GM12878 (cell line): ENCODE results near the gene ZNF628. TPM values are rescaled to one million over a fixed set of nuclear protein-coding genes. Genes with fewer than 3 reads are reported as not detected.

Experiments
- ATAC-seq: fragments of 200-7000 bp; cut with Tn5 transposase; 3 replicates; pipeline ENCODE4 v1.9.1; 2020; ENCODE audit warnings: mild to moderate bottlenecking, moderate library complexity
- BruUV-seq: library from RNA; stranded (reverse); fragments of 400-500 nt; replicated peaks from 2 replicates; lab custom pipeline; 2021; lab: Mats Ljungman, UMichigan
- CTCF ChIA-PET: fragments of 300-600 bp; sonication (Branson Sonifier 250); formaldehyde crosslinking; extraction: SDS; loops from one replicate; lab custom pipeline; 2021; ENCODE audit warnings: inconsistent platforms; lab: Yijun Ruan, JAX
- POLR2A ChIA-PET: fragments of 350-600 bp; formaldehyde crosslinking; extraction: SDS; loops from one replicate; lab custom pipeline; 2021; ENCODE audit warnings: inconsistent platforms; lab: Charles Lee
- RAD21 ChIA-PET: fragments of 300-600 bp; sonication (Branson Sonifier 250); formaldehyde crosslinking; loops from one replicate; lab custom pipeline; 2023; ENCODE audit warnings: antibody characterized with exemption; ENCODE audit not compliant: unreplicated experiment; lab: Charles Lee
- SMC1A ChIA-PET: fragments of 300-600 bp; sonication (Branson Sonifier 250); formaldehyde crosslinking; loops from one replicate; lab custom pipeline; 2023; ENCODE audit not compliant: unreplicated experiment, uncharacterized antibody; lab: Charles Lee
- DNase-seq: peaks from one replicate; pipeline ENCODE4 v3.0.0-alpha.2; 2011; ENCODE audit warnings: low read depth, low spot score
- FAIRE-seq: peaks from 3 replicates; lab custom pipeline; 2011; peaks lifted over from hg19 to GRCh38; lab: Jason Lieb, UNC
- H2AFZ ChIP-seq: 2 replicates; pipeline ENCODE4 v1.6.0; 2011; ENCODE audit warnings: low read depth, low read length, control low read depth; ENCODE audit not compliant: control insufficient read depth
- H3K27ac ChIP-seq: 2 replicates; pipeline ENCODE4 v1.5.1; 2011; ENCODE audit warnings: control low read depth; ENCODE audit not compliant: control insufficient read depth, insufficient read depth
- H3K27me3 ChIP-seq, 2 experiments: replicated peaks in 1 of 2; 2 replicates each; pipeline versions ENCODE4 v1.6.0 to v1.6.1; 2011; ENCODE audit warnings: low read length in 1 of 2; ENCODE audit not compliant: control insufficient read depth in 2 of 2, insufficient read depth in 2 of 2
- H3K36me3 ChIP-seq, 2 experiments: 2 replicates each; pipeline ENCODE4 v1.5.1; 2011; ENCODE audit warnings: low read length in 1 of 2; ENCODE audit not compliant: control insufficient read depth in 2 of 2, insufficient read depth in 2 of 2
- H3K4me1 ChIP-seq: 2 replicates; pipeline ENCODE4 v1.6.1; 2011; ENCODE audit warnings: mild to moderate bottlenecking, low read length, moderate library complexity, mixed read lengths; ENCODE audit not compliant: control insufficient read depth, insufficient read depth
- H3K4me2 ChIP-seq: 2 replicates; pipeline ENCODE4 v1.6.0; 2011; ENCODE audit warnings: control low read depth; ENCODE audit not compliant: control insufficient read depth, insufficient read depth
- H3K4me3 ChIP-seq: fragments of 200-600 bp; sonication (generic); 2 replicates; pipeline ENCODE4 v1.5.1; 2016
- H3K79me2 ChIP-seq: 2 replicates; pipeline ENCODE4 v1.6.0; 2011; ENCODE audit warnings: low read length; ENCODE audit not compliant: control insufficient read depth, insufficient read depth
- H3K9ac ChIP-seq: 2 replicates; pipeline ENCODE4 v1.8.0; 2011; ENCODE audit warnings: low read length, control low read depth, mixed read lengths; ENCODE audit not compliant: control insufficient read depth, insufficient read depth
- H3K9me3 ChIP-seq: replicated peaks from 3 replicates; pipeline ENCODE4 v1.5.1; 2011; ENCODE audit warnings: mild to moderate bottlenecking, low read length; ENCODE audit not compliant: control insufficient read depth, insufficient read depth
- H4K20me1 ChIP-seq: 2 replicates; pipeline ENCODE4 v1.6.0; 2011; ENCODE audit not compliant: control insufficient read depth, insufficient read depth
- CHD2 ChIP-seq: IDR thresholded peaks from 2 replicates; pipeline ENCODE4 v1.6.1; 2011; ENCODE audit warnings: low read depth, low read length, improper control_type of control experiment, borderline replicate concordance
- DPF2 ChIP-seq: fragments of 450-650 bp; IDR thresholded peaks from 2 replicates; pipeline ENCODE4 v1.6.1; 2017; ENCODE audit warnings: mild to moderate bottlenecking
- HCFC1 ChIP-seq: fragments of 150-350 bp; IDR thresholded peaks from 2 replicates; pipeline ENCODE4 v1.6.1; 2014; ENCODE audit warnings: low read length
- MEF2B ChIP-seq: fragments of 450-650 bp; IDR thresholded peaks from 2 replicates; pipeline ENCODE4 v1.6.1; 2018; ENCODE audit warnings: mild to moderate bottlenecking, moderate library complexity; ENCODE audit not compliant: partially characterized antibody, poor library complexity, severe bottlenecking
- NR2C2 ChIP-seq: IDR thresholded peaks from 2 replicates; pipeline ENCODE4 v1.6.1; 2011; ENCODE audit warnings: borderline replicate concordance, low read depth; ENCODE audit not compliant: control insufficient read depth, insufficient read length
- SIN3A ChIP-seq: IDR thresholded peaks from 2 replicates; pipeline ENCODE4 v1.6.1; 2012; ENCODE audit warnings: low read depth, low read length, improper control_type of control experiment
- TCF7 ChIP-seq: IDR thresholded peaks from 2 replicates; pipeline ENCODE4 v1.6.1; 2014; ENCODE audit warnings: antibody characterized with exemption, borderline replicate concordance
- WGBS: methylation state at CpG from one replicate; pipeline ENCODE4 v1.1.6; 2016; ENCODE audit warnings: low lambda C conversion rate; ENCODE audit not compliant: insufficient replicate concordance, insufficient coverage; ENCODE audit errors: missing lambda C conversion rate; 5-methylcytosine and 5-hydroxymethylcytosine counted together
- in situ Hi-C: fragments of 300-500 bp; cut with MboI; formaldehyde crosslinking; loops from 9 replicates; pipeline ENCODE4 v1.14.3; 2018; ENCODE audit warnings: mixed read lengths
- intact Hi-C: fragments of 100-400 bp; cut with micrococcal nuclease; formaldehyde crosslinking; loops from one replicate; pipeline ENCODE4 v1.14.2; 2022; ENCODE audit not compliant: unreplicated experiment
- polyA plus RNA-seq, 11 experiments: library from polyadenylated mRNA; depleted of rRNA in 4 of 11; unstranded in 6 of 11; stranded (reverse) in 5 of 11; fragments of >200 nt; fragmentation: Nextera tagmentation in 4 of 11; fragmentation: Illumina TruSeq in 1 of 11; extraction: Ambion mirVana in 4 of 11; extraction: Trizol in 1 of 11; gene quantifications; 1 replicate in 1 of 11; 2 replicates in 10 of 11; pipeline versions ENCODE4 v1.2.1 to v1.2.3, GENCODE V29; 2011 to 2016; ENCODE audit warnings: inconsistent platforms in 2 of 11, missing spikeins in 2 of 11, low read depth in 1 of 11
- total RNA-seq, 4 experiments: library from RNA; depleted of rRNA in 3 of 4; stranded (reverse); fragments of >200 nt in 3 of 4; fragmentation: Illumina TruSeq in 1 of 4; extraction: Trizol in 1 of 4; gene quantifications; 2 replicates each; pipeline versions ENCODE4 v1.2.1 to v1.2.3, GENCODE V29; 2013 to 2021
- TF ChIP-seq, protein P1 (sequence below): fragments of 150-350 bp; IDR thresholded peaks from 2 replicates; pipeline ENCODE4 v1.6.1; 2014; ENCODE audit warnings: mild to moderate bottlenecking, low read depth, low read length

ZNF628 gene
- total and polyA plus RNA-seq, 10 of the 15 experiments (the other 5 are each of a cell fraction or from before 2014, with no cell fraction given), result 0.04 to 11.3 (median 1.6) TPM; not detected in 1

DNA sequence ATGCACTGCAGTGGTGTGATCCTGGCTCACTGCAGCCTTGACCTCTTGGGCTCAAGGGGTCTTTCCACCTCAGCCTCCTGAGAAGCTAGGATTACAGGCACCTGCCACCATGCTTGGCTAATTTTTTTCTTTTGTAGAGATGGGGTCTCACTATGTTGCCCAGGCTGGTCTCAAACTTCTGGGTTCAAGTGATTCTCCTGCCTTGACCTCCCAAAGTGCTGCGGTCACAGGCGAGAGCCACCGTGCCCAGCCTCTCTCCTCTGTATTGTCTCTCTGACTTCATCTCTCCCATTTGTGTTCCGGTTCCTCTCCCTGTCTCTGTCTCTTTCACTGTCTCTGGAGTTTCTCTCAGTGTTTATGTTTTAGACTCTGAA lies 10.2 kb upstream of the ZNF628 start:
- ChIA-PET SMC1A (interaction anchor here (1.6 to 2.3 kb wide), 3 partner anchors 11 to 165 kb away, joined by 6 to 19 read pairs (median 8); partner anchors contain the start of gene ZNF628), CTCF (interaction anchor here (0.6 to 4.8 kb wide), 8 partner anchors 10 to 684 kb away, joined by 3 to 88 read pairs (median 6); partner anchors contain the start of genes TMEM238 and ZNF628), POLR2A (interaction anchor here (2.6 kb wide), 1 partner anchor 10 kb away, joined by 8 read pairs; the partner anchor contains the start of gene ZNF628), RAD21 (interaction anchor here (1.6 to 2.8 kb wide), 3 partner anchors 10 to 166 kb away, joined by 13 to 34 read pairs (median 17); partner anchors contain the start of gene ZNF628)
- intact Hi-C loops (loop anchor here (5.0 kb wide), 1 partner anchor 166 kb away; no protein-coding TSS in a partner anchor), in situ Hi-C loops (no loop called here)
- H3K27me3 ChIP-seq, result no peaks in the 10 kb centered on the region
- H3K4me2 ChIP-seq, result no peak overlapping the region
- no TSS peak for BruUV-seq
- TF ChIP-seq TCF7 (no peak), HCFC1 (no peak), DPF2 (no peak), NR2C2 (no peak), CHD2 (no peak), SIN3A (no peak), MEF2B (no peak)
- TF ChIP-seq, protein P1, sequence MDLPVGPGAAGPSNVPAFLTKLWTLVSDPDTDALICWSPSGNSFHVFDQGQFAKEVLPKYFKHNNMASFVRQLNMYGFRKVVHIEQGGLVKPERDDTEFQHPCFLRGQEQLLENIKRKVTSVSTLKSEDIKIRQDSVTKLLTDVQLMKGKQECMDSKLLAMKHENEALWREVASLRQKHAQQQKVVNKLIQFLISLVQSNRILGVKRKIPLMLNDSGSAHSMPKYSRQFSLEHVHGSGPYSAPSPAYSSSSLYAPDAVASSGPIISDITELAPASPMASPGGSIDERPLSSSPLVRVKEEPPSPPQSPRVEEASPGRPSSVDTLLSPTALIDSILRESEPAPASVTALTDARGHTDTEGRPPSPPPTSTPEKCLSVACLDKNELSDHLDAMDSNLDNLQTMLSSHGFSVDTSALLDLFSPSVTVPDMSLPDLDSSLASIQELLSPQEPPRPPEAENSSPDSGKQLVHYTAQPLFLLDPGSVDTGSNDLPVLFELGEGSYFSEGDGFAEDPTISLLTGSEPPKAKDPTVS, result no peak
- H3K4me3 ChIP-seq, result no peak overlapping the region
- H3K36me3 ChIP-seq, result no peaks in the 10 kb centered on the region
- H3K4me1 ChIP-seq, result no peaks in the 10 kb centered on the region
- peaks cover 2% of the 10 kb centered on the region for H3K79me2 ChIP-seq
- H2AFZ ChIP-seq, result no peak overlapping the region
- no peak overlapping the region for H3K27ac ChIP-seq
- no peak for FAIRE-seq
- no peak for ATAC-seq
- H3K9ac ChIP-seq, result no peak overlapping the region
- no peak for DNase-seq
- 55% methylated on average over 4 of the region's 4 CpGs for WGBS
- H4K20me1 ChIP-seq, result no peaks in the 10 kb centered on the region
- H3K9me3 ChIP-seq, result no peaks in the 10 kb centered on the region
